Keratinocyte (primary cell): ENCODE measurements around the gene FLNC. TPM values are rescaled to one million over a fixed set of nuclear protein-coding genes. Genes with fewer than 3 reads are reported as not detected.

Experiments
- DNase-seq: peaks from one replicate; pipeline ENCODE4 v3.0.0-alpha.2; 2011; ENCODE audit warnings: low read depth, missing footprints, low spot score
- FAIRE-seq: peaks from 2 replicates; lab custom pipeline; 2011; peaks lifted over from hg19 to GRCh38; lab: Jason Lieb, UNC
- H2AFZ ChIP-seq: 2 replicates; pipeline ENCODE4 v1.6.0; 2012; ENCODE audit warnings: low read length, control low read depth, inconsistent platforms; ENCODE audit not compliant: control insufficient read depth
- H3K27ac ChIP-seq: 2 replicates; pipeline ENCODE4 v1.5.1; 2011; ENCODE audit warnings: low read length; ENCODE audit not compliant: control insufficient read depth, insufficient read depth
- H3K27me3 ChIP-seq: 3 replicates; pipeline ENCODE4 v1.6.0; 2011; ENCODE audit warnings: low read length; ENCODE audit not compliant: control insufficient read depth, insufficient read depth; ENCODE audit errors: extremely low read depth
- H3K36me3 ChIP-seq, 2 experiments: 2 replicates in 1 of 2; 3 replicates in 1 of 2; pipeline ENCODE4 v1.5.1; 2011; ENCODE audit warnings: low read length in 2 of 2, mild to moderate bottlenecking in 1 of 2; ENCODE audit not compliant: control insufficient read depth in 2 of 2, insufficient read depth in 2 of 2; ENCODE audit errors: extremely low read depth in 1 of 2
- H3K4me1 ChIP-seq: 3 replicates; pipeline ENCODE4 v1.5.1; 2011; ENCODE audit warnings: low read length; ENCODE audit not compliant: control insufficient read depth, insufficient read depth; ENCODE audit errors: extremely low read depth
- H3K4me2 ChIP-seq: 3 replicates; pipeline ENCODE4 v1.6.0; 2011; ENCODE audit warnings: low read depth, low read length; ENCODE audit not compliant: control insufficient read depth, insufficient read depth; ENCODE audit errors: extremely low read depth
- H3K4me3 ChIP-seq, 3 experiments: fragments of 200-600 bp in 1 of 3; sonication (generic) in 1 of 3; 2 replicates in 2 of 3; 3 replicates in 1 of 3; pipeline ENCODE4 v1.5.1; 2011 to 2016; ENCODE audit warnings: low read length in 3 of 3, mild to moderate bottlenecking in 3 of 3, control low read depth in 2 of 3, inconsistent platforms in 1 of 3, low read depth in 1 of 3, mixed read lengths in 1 of 3, mixed run types in 1 of 3, moderate library complexity in 1 of 3; ENCODE audit not compliant: control insufficient read depth in 2 of 3, insufficient read depth in 2 of 3; ENCODE audit errors: extremely low read depth in 1 of 3
- H3K79me2 ChIP-seq: 2 replicates; pipeline ENCODE4 v1.6.0; 2012; ENCODE audit warnings: low read length; ENCODE audit not compliant: control insufficient read depth, insufficient read depth
- H3K9ac ChIP-seq: 3 replicates; pipeline ENCODE4 v1.6.0; 2011; ENCODE audit warnings: low read length; ENCODE audit not compliant: control insufficient read depth, insufficient read depth; ENCODE audit errors: extremely low read depth
- H3K9me1 ChIP-seq: 3 replicates; pipeline ENCODE4 v1.6.0; 2011; ENCODE audit warnings: low read length; ENCODE audit not compliant: control insufficient read depth, insufficient read depth; ENCODE audit errors: extremely low read depth
- H3K9me3 ChIP-seq: 2 replicates; pipeline ENCODE4 v1.5.1; 2012; ENCODE audit warnings: low read depth, low read length; ENCODE audit not compliant: control insufficient read depth
- H4K20me1 ChIP-seq: 3 replicates; pipeline ENCODE4 v1.6.0; 2011; ENCODE audit warnings: low read length; ENCODE audit not compliant: control insufficient read depth, insufficient read depth; ENCODE audit errors: extremely low read depth
- CTCF ChIP-seq, 3 experiments: IDR thresholded peaks in 1 of 3; conservative IDR thresholded peaks in 1 of 3; optimal IDR thresholded peaks in 1 of 3; 2 replicates in 2 of 3; 3 replicates in 1 of 3; pipeline versions ENCODE3 to v1.5.1; 2011; ENCODE audit warnings: low read length in 3 of 3, mild to moderate bottlenecking in 3 of 3, moderate library complexity in 2 of 3, control low read depth in 1 of 3, inconsistent platforms in 1 of 3; ENCODE audit not compliant: insufficient read depth in 2 of 3; ENCODE audit errors: extremely low read depth in 1 of 3
- EZH2 ChIP-seq: IDR thresholded peaks from one replicate; pipeline ENCODE4 v1.6.1; 2012; ENCODE audit warnings: inconsistent platforms, mild to moderate bottlenecking, low read length, moderate library complexity
- dilution Hi-C: fragments of 300-500 bp; cut with MboI; formaldehyde crosslinking; loops from one replicate; pipeline ENCODE4 v1.7.0; 2020; ENCODE audit warnings: low sequenced_read_pairs; ENCODE audit not compliant: extremely low pct_ligation_motif_present
- polyA plus RNA-seq, 5 experiments: library from polyadenylated mRNA; depleted of rRNA in 3 of 5; stranded (reverse) in 3 of 5; stranded (forward) in 1 of 5; unstranded in 1 of 5; fragments of >200 nt; gene quantifications; 1 replicate in 1 of 5; 2 replicates in 3 of 5; 3 replicates in 1 of 5; pipeline versions ENCODE4 v1.2.1 to v1.2.3, GENCODE V29; 2011 to 2012; ENCODE audit warnings: missing spikeins in 2 of 5, low read depth in 1 of 5, low replicate concordance in 1 of 5

Gene FLNC
- polyA plus RNA-seq, 1 donor (not counting 4 experiments of a cell fraction or from before 2014, with no cell fraction given): 0.03 TPM

GRCh38 chr7:128812514-128813168 lies 17.6 kb upstream of the FLNC start:
- Histone ChIP-seq H3K4me2 (no peak overlapping the region), H4K20me1 (no peaks in the 10 kb centered on the region), H3K9ac (no peak overlapping the region), H2AFZ (no peak overlapping the region), H3K79me2 (no peaks in the 10 kb centered on the region), H3K9me1 (no peaks in the 10 kb centered on the region), H3K36me3 (no peaks in the 10 kb centered on the region), H3K27me3 (peaks cover 3% of the 10 kb centered on the region), H3K4me1 (no peaks in the 10 kb centered on the region), H3K4me3 (no peak overlapping the region), H3K9me3 (no peaks in the 10 kb centered on the region), H3K27ac (no peak overlapping the region)
- dilution Hi-C loops: no loop called here
- TF ChIP-seq EZH2 (no peak), CTCF (optimal IDR thresholded peaks at IDR 0.05 in 1 of 3, IDR thresholded peaks at IDR 0.05 in 1 of 3, conservative IDR thresholded peaks at IDR 0.05 in 1 of 3; ENCODE audit: extremely low read depth in 1 of 3, insufficient read depth in 2 of 3, low read length in 3 of 3) (no peak)
- DNase-seq (no peak), FAIRE-seq (no peak)

- TF ChIP-seq CTCF (optimal IDR thresholded peaks at IDR 0.05 in 1 of 3, IDR thresholded peaks at IDR 0.05 in 1 of 3, conservative IDR thresholded peaks at IDR 0.05 in 1 of 3; ENCODE audit: extremely low read depth in 1 of 3, insufficient read depth in 2 of 3, low read length in 3 of 3) (no peak), EZH2 (no peak)
- Histone ChIP-seq H4K20me1 (no peaks in the 10 kb centered on the region), H3K4me3 (no peak overlapping the region), H2AFZ (no peak overlapping the region), H3K4me1 (no peaks in the 10 kb centered on the region), H3K4me2 (no peak overlapping the region), H3K27me3 (peaks cover 16% of the 10 kb centered on the region), H3K36me3 (no peaks in the 10 kb centered on the region), H3K9me3 (no peaks in the 10 kb centered on the region), H3K27ac (no peak overlapping the region), H3K79me2 (no peaks in the 10 kb centered on the region), H3K9ac (no peak overlapping the region), H3K9me1 (no peaks in the 10 kb centered on the region)
- FAIRE-seq: no peak
- dilution Hi-C loops: no loop called here
- DNase-seq: no peak
Measured at GRCh38 chr7:128814499-128814898, 15.7 kb upstream of the FLNC start.
